Measurements from ENCODE around the gene AOC2. TPM values are rescaled to one million over a fixed set of nuclear protein-coding genes. Genes with fewer than 3 reads are reported as not detected.
"Not testable (repeated sequence)": the region's sequence is repeated elsewhere in the genome, so short reads cannot be mapped to it uniquely, and the experiment has no call there.

AOC2 gene
- total and polyA plus RNA-seq, 10 of the 15 experiments (the other 5 are each of a cell fraction or from before 2014, with no cell fraction given), result 0.08 to 1.9 (median 0.62) TPM

DNA sequence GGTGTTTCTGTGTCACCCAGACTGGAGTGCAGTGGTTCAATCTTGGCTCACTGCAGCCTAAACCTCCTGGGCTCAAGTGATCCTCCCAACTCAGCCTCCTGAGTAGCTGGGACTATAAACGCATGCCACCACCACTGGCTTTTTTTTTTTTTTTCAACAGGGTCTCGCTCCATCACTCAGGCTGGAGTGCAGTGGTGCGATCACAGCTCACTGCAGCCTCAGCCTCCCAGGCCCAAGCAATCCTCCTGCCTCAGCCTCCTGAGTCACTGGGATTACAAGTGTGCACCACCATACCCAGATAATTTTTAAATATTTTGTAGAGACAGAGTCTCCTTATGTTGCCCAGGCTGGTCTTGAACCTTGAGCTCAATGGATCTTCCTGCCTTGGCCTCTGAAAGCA lies 41.4 kb downstream of the AOC2 start:
- CTCF ChIA-PET, result interaction anchor here (0.6 kb wide), 2 partner anchors 451 to 790 kb away, joined by 3 read pairs; no protein-coding TSS in a partner anchor
- POLR2A ChIA-PET; H3K4me3 ChIP-seq; DNase-seq (ENCODE audit: low read depth, low spot score); H3K27ac ChIP-seq (ENCODE audit: control insufficient read depth, insufficient read depth); in situ Hi-C loops (cut with MboI); H3K36me3 ChIP-seq (ENCODE audit: control insufficient read depth in 2 of 2, insufficient read depth in 2 of 2, low read length in 1 of 2); BruUV-seq (replicated peaks); FAIRE-seq; RAD21 ChIA-PET (ENCODE audit: unreplicated experiment); H3K4me2 ChIP-seq (ENCODE audit: control insufficient read depth, insufficient read depth); H3K9me3 ChIP-seq (replicated peaks; ENCODE audit: control insufficient read depth, insufficient read depth, low read length); H3K4me1 ChIP-seq (ENCODE audit: control insufficient read depth, insufficient read depth, low read length); H3K9ac ChIP-seq (ENCODE audit: control insufficient read depth, insufficient read depth, low read length); H4K20me1 ChIP-seq (ENCODE audit: control insufficient read depth, insufficient read depth); H2AFZ ChIP-seq (ENCODE audit: control insufficient read depth, low read depth, low read length); H3K79me2 ChIP-seq (ENCODE audit: control insufficient read depth, insufficient read depth, low read length); SMC1A ChIA-PET (ENCODE audit: uncharacterized antibody, unreplicated experiment); intact Hi-C loops (cut with micrococcal nuclease; ENCODE audit: unreplicated experiment); ATAC-seq; H3K27me3 ChIP-seq (replicated peaks in 1 of 2; ENCODE audit: control insufficient read depth in 2 of 2, insufficient read depth in 2 of 2, low read length in 1 of 2): not testable (repeated sequence)
- 87% methylated on average over 3 of the region's 3 CpGs for WGBS (ENCODE audit: insufficient coverage, insufficient replicate concordance, low lambda C conversion rate, missing lambda C conversion rate)

DNA sequence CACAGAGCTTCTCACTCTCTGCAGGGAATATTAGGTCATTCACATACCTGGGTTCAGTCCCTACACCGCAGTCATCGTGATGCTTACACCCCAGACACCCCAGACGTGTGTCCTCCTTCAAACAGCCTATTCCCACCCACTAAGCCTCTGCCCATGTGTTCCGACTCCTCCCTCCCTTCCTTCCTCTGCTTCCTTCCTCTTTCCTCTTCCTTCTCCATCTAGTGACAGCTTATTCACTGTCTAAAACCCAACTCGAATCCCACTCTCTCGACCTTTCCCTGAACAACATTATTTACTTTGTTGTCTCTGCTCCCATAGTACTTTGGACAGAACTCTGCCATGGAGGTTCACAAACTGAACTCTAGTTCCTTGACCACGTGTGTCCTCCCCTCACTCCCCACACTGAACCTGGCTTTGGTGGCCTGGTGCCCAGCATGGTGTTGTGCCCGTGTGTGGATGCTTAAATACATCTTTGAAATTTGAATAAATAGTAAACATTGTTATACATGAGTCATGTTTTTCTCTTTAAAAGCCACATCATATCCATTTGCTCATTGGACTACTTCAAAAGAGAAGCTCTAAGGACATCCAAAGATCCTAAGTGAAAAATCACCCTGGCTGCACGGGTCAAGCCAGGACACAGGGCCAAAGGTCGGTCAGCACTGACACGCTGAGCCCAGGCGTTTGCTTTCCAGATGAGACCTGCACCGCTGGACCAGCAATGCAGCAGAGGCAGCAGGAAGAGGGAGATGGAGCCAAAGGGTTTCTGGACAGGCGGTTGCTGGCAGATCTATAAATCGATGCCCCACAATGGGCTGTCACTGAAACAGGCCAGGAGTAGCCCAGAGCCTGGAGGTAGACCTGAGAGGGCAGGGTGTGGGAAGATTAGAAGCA lies 42.1 kb downstream of the AOC2 start:
- 29% methylated on average over 15 of the region's 15 CpGs for WGBS (ENCODE audit: insufficient coverage, insufficient replicate concordance, low lambda C conversion rate, missing lambda C conversion rate)
- Histone ChIP-seq H3K4me1 (ENCODE audit: control insufficient read depth, insufficient read depth, low read length) (no peaks in the 10 kb centered on the region), H3K4me3 (no peak overlapping the region), H2AFZ (ENCODE audit: control insufficient read depth, low read depth, low read length) (no peak overlapping the region), H3K27me3 (replicated peaks in 1 of 2; ENCODE audit: control insufficient read depth in 2 of 2, insufficient read depth in 2 of 2, low read length in 1 of 2) (no peaks in the 10 kb centered on the region), H3K9me3 (replicated peaks; ENCODE audit: control insufficient read depth, insufficient read depth, low read length) (no peaks in the 10 kb centered on the region), H3K9ac (ENCODE audit: control insufficient read depth, insufficient read depth, low read length) (no peak overlapping the region), H4K20me1 (ENCODE audit: control insufficient read depth, insufficient read depth) (no peaks in the 10 kb centered on the region), H3K4me2 (ENCODE audit: control insufficient read depth, insufficient read depth) (no peak overlapping the region), H3K79me2 (ENCODE audit: control insufficient read depth, insufficient read depth, low read length) (no peaks in the 10 kb centered on the region), H3K27ac (ENCODE audit: control insufficient read depth, insufficient read depth) (no peak overlapping the region), H3K36me3 (ENCODE audit: control insufficient read depth in 2 of 2, insufficient read depth in 2 of 2, low read length in 1 of 2) (no peaks in the 10 kb centered on the region)
- ATAC-seq (no peak), DNase-seq (ENCODE audit: low read depth, low spot score) (no peak), FAIRE-seq (no peak)
- TF ChIP-seq TARDBP (IDR thresholded peaks at IDR 0.05; ENCODE audit: borderline replicate concordance) (no peak), RAD21 (IDR thresholded peaks at IDR 0.05; ENCODE audit: insufficient read depth, low read depth, low read length) (no peak), MYB (IDR thresholded peaks at IDR 0.05; ENCODE audit: borderline replicate concordance, low read depth, low read length) (no peak), CHD1 (IDR thresholded peaks at IDR 0.05; ENCODE audit: low read depth, low read length) (no peak)
- TF ChIP-seq, protein P1, sequence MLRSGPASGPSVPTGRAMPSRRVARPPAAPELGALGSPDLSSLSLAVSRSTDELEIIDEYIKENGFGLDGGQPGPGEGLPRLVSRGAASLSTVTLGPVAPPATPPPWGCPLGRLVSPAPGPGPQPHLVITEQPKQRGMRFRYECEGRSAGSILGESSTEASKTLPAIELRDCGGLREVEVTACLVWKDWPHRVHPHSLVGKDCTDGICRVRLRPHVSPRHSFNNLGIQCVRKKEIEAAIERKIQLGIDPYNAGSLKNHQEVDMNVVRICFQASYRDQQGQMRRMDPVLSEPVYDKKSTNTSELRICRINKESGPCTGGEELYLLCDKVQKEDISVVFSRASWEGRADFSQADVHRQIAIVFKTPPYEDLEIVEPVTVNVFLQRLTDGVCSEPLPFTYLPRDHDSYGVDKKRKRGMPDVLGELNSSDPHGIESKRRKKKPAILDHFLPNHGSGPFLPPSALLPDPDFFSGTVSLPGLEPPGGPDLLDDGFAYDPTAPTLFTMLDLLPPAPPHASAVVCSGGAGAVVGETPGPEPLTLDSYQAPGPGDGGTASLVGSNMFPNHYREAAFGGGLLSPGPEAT (IDR thresholded peaks at IDR 0.05; ENCODE audit: low read depth), result no peak
- RAD21 ChIA-PET (ENCODE audit: unreplicated experiment), result no interaction called here
- POLR2A ChIA-PET, result no interaction called here
- CTCF ChIA-PET, result no interaction called here
- in situ Hi-C loops (cut with MboI), result no loop called here
- BruUV-seq (replicated peaks), result no TSS peak
- SMC1A ChIA-PET (ENCODE audit: uncharacterized antibody, unreplicated experiment), result no interaction called here
- intact Hi-C loops (cut with micrococcal nuclease; ENCODE audit: unreplicated experiment), result no loop called here

Data from GM12878 (cell line).